Activated naive CD4-positive, alpha-beta T cell treated with anti-CD3 and anti-CD28 coated beads, Interleukin-2, amount 50 U/mL, for 24 hours (primary cell): Measurements from ENCODE around the gene RGL1.
A peak's percentile ranks its signal among the peaks of the same experiment; 100 is the strongest.

Source experiments
- H3K27ac Mint-ChIP-seq: one replicate; pipeline ENCODE4 v1.8.0; 2021; ENCODE audit warnings: mild to moderate bottlenecking, mixed read lengths
- H3K27me3 Mint-ChIP-seq: one replicate; pipeline ENCODE4 v1.8.0; 2021; ENCODE audit warnings: mixed read lengths
- H3K36me3 Mint-ChIP-seq: one replicate; pipeline ENCODE4 v1.8.0; 2021; ENCODE audit warnings: mixed read lengths
- H3K4me1 Mint-ChIP-seq: one replicate; pipeline ENCODE4 v1.8.0; 2021; ENCODE audit warnings: mixed read lengths
- H3K4me3 Mint-ChIP-seq: one replicate; pipeline ENCODE4 v1.8.0; 2021; ENCODE audit warnings: mild to moderate bottlenecking, mixed read lengths
- H3K9me3 Mint-ChIP-seq: one replicate; pipeline ENCODE4 v1.8.0; 2021; ENCODE audit warnings: mixed read lengths

The RGL1 gene

DNA sequence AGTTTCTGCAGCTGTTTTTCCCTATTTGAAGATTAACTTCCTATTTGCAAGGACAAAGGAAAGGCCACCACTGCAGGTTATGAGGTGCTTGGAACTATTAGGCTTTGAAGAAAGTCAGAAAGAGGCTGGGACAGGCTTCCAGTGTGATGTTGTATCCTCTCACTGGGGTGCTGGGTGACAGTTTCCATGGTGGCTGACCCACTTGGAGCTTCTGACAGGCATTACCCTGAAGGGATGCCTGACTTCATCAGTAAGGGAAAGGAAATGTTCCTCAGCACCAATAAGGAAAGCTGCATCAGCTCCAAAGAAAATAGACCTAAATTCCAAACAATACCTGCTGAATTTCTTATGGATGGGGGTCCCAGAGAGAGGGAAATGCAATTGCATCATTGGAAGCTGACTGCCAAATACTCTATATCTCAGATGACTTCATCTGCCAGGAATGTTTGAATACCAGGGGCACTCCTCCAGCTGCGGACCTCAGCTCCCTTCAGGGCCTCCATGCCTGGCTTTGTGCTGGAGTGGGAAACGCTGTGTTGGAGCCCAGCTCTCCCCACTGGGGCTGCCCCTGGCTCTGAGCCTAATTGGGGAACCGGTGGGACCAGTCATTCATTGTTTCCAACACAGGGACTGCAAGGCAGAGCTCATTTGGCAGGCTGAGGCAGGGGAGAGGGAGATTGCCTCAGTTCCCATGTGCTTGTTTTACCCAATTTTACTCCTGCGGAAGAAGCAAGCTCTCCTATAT lies 76.6 kb downstream of the RGL1 start:
- H3K36me3 Mint-ChIP-seq = peaks cover 2% of the 10 kb centered on the region
- no peaks in the 10 kb centered on the region for H3K9me3 Mint-ChIP-seq
- peaks cover under 1% of the 10 kb centered on the region for H3K4me1 Mint-ChIP-seq
- no peaks in the 10 kb centered on the region for H3K27me3 Mint-ChIP-seq
- no peak overlapping the region for H3K27ac Mint-ChIP-seq
- H3K4me3 Mint-ChIP-seq = no peak overlapping the region

DNA sequence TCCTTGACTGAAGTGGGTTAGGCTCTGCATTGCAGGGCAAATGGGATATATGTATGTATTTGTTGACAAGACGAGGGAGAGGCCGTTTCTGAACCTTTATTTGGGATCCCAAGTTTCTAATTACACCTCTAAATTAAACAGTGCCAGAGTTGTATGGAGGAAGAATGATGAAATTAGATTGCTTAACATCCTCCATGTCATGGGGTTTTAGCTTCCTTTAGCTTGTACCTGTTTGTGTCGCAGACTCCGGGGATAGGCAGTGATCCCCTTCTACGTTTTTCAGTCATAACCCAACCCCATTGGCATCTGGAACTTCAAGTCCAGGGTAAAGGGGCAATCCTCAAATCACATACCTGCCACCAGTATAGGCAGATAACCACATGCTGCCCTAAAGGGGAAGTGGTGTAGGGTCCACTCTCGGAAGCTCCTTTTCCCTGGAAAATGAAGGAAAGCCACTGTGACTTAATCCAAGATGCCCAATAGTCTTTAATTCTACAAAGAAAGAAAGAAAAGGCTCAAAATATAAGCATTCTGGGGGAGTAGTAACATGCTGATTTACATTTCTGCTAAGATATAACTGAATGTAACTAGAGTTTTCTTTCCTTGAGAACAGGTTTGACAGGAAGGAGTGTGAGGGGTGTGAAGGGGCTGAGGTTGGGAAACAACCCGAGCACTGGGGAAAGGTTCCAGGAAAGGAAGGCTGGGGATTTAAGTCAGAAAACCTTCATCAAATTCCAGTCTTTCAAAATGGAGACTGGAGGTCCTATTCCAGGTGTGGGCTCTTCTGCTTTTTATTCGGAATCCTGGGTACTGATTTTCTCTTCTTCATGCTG lies 77.6 kb downstream of the RGL1 start:
- Mint-ChIP-seq H3K36me3 (peaks cover 2% of the 10 kb centered on the region), H3K27me3 (no peaks in the 10 kb centered on the region), H3K9me3 (no peaks in the 10 kb centered on the region), H3K4me1 (peaks cover 11% of the 10 kb centered on the region), H3K4me3 (no peak overlapping the region), H3K27ac (no peak overlapping the region)

DNA sequence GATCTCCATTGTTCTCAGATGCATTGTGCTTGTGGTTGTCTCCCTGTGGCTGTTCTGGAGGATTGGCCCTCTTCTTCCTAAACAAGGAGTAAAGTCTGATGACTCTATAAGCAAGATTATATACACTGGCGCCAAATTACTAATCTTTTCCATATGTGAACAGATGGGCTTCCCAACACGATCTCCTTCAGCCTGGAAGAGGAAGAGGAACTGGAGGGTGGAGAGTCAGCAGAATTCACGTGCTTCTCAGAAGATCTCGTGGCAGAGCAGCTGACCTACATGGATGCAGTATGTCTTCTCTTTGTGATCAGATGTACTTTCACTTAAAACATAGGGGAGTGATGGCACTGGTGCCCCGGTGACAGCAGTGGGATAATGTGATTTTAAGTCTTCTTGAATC lies 78.7 kb downstream of the RGL1 start:
- no peaks in the 10 kb centered on the region for H3K9me3 Mint-ChIP-seq
- H3K4me1 Mint-ChIP-seq = peaks cover 22% of the 10 kb centered on the region
- no peak overlapping the region for H3K27ac Mint-ChIP-seq

DNA sequence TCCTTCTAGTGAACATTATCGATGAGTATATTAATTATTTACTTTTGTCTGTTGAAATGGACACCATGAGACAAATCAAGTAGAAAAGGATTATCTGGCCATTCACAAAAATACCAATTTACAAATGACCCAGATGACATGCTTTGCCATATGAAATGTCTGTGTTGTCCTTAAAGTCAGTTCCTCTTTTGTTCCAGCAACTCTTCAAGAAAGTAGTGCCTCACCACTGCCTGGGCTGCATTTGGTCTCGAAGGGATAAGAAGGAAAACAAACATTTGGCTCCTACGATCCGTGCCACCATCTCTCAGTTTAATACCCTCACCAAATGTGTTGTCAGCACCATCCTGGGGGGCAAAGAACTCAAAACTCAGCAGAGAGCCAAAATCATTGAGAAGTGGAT lies 79.6 kb downstream of the RGL1 start:
- H3K27me3 Mint-ChIP-seq = no peaks in the 10 kb centered on the region
- no peak overlapping the region for H3K4me3 Mint-ChIP-seq
- H3K27ac Mint-ChIP-seq = no peak overlapping the region
- peaks cover 31% of the 10 kb centered on the region for H3K4me1 Mint-ChIP-seq
- no peaks in the 10 kb centered on the region for H3K9me3 Mint-ChIP-seq
- peaks cover 2% of the 10 kb centered on the region for H3K36me3 Mint-ChIP-seq

More for the DNA sequence above, 78.7 kb downstream of the RGL1 start:
- H3K36me3 Mint-ChIP-seq = peaks cover 2% of the 10 kb centered on the region
- H3K4me3 Mint-ChIP-seq = no peak overlapping the region
- H3K27me3 Mint-ChIP-seq = no peaks in the 10 kb centered on the region

DNA sequence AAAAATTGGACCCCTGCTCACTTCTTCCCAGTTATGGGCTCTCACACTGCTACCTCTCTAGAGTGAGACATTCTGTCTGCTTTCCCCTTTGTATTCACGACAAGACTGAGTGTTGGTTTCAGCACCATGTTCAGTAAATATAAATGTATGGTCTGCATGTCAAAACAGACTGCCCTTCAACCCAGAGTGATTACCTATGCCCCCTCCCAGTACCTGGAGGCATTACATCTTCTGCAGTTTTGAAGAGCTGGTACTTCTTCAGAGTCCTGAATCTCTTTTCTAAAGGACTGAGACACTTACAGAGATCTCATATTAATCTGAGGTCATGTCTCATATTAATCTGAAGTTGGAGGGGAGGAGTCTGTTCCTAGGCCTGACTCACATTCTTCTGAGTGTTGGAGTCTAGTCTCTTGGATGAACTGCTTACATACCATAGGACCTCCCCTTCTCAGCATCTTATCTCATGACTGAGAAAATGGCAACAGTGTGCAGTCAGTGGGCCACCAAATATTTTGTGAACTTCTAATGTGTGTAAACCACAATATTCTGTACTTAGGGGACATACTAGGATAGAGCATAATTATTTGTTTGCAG lies 80.3 kb downstream of the RGL1 start:
- Mint-ChIP-seq H3K36me3 (peaks cover 2% of the 10 kb centered on the region), H3K27ac (no peak overlapping the region)

DNA sequence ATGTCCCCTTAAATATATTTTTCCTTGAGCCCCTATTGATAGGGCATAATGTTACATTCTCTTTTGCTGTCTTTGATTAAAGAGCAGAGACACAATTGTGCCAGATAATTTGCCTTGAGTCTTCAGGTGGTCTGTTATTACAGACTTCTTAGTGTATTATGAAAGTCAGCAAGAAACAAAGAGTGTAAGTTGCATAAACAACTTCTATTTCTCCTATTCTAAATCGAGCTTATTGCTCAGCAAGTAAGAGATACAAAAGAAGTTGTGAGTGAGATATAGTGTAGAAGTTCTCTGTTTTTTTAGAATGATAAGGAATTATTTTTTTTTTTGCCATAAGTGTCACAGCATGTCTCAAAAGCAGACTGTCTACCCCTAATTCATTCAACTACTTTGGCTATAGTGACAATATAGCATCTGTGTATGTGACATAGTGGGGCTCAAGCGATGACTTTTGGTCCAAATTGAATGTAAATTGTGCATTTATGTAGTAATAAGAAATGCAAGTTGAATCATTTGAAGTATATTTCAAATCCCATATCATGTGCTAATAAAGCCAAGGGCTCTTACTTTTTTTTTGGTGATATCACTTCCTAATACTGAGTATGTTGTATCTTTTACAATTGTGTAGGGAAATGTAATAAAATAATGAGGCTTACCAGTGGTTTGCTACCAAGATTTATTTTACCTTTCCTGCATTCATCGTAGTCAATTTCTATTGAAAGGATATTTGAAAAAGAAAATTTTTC lies 81.3 kb downstream of the RGL1 start:
- Mint-ChIP-seq H3K36me3 (peaks cover 2% of the 10 kb centered on the region), H3K27ac (no peak overlapping the region), H3K9me3 (no peaks in the 10 kb centered on the region)

More for the DNA sequence above, 80.3 kb downstream of the RGL1 start:
- Mint-ChIP-seq H3K4me3 (no peak overlapping the region), H3K9me3 (no peaks in the 10 kb centered on the region), H3K27me3 (no peaks in the 10 kb centered on the region), H3K4me1 (peaks cover 38% of the 10 kb centered on the region)

DNA sequence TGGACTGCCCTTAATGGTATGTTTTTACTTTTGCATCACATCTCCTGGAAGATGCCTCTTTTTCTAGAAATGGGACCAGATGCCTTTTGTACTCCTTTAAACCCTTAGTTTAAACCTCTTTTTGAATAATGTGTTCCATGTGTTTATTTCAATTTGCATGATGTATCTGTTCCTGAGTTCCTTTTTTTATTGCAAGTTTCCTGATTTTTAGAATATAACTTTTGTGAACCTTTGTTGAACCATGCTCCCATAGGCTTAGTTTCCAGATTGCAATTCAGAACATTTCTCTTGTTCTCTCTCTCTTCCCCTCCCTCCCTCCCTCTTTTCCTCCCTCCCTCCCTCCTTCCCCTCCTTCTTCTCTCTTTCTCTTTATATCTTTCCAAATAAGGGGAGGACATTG lies 81.9 kb downstream of the RGL1 start:
- Mint-ChIP-seq H3K27me3 (no peaks in the 10 kb centered on the region), H3K27ac (no peak overlapping the region), H3K4me3 (no peak overlapping the region), H3K36me3 (peaks cover 2% of the 10 kb centered on the region), H3K9me3 (no peaks in the 10 kb centered on the region), H3K4me1 (peaks cover 42% of the 10 kb centered on the region)

More for the DNA sequence above, 81.3 kb downstream of the RGL1 start:
- H3K4me3 Mint-ChIP-seq = no peak overlapping the region
- H3K4me1 Mint-ChIP-seq = peaks cover 42% of the 10 kb centered on the region
- H3K27me3 Mint-ChIP-seq = no peaks in the 10 kb centered on the region

DNA sequence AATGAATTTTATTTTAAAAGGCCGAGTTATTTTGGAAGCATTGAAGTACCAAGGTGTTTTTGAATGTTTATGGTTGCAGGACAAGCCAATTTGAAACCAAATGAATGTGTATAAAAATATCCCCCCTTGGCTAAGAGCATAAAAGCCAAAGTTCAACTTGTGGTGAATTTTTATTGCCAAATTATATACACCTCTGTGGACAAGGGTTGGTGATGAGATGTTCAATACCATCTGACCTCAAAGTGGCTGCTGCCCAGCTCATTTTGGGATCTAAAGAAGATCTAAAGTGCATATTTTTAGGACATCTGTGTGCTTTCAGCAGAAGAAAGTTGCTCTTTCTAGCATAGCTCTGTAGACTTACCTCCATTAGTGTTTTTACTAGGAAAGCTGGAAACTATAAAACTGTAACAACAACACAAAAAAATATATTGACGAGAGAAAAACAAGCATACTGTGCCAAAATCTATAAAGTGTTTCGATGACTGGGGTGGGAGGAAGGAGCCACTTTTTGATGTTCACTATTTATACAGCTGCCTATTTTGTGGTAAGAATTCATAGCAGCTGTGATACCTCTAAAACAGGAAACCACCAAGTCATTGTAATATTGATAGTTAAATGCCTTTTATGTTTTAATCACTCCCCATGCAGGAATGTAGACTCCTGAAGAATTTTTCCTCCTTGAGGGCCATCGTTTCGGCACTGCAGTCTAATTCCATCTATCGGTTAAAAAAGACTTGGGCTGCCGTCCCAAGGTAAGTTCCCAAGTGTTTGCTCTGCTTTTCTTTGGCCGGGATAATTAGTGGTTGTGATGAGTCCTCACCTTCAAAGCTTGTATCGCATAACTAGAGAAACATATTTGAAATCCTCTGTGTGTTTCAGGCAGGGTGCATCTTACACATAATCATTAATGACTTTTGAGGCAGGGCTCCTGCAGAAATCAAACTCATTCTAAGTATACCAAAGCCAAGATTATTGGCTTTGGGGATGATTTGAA lies 83.2 kb downstream of the RGL1 start:
- no peaks in the 10 kb centered on the region for H3K27me3 Mint-ChIP-seq
- no peaks in the 10 kb centered on the region for H3K9me3 Mint-ChIP-seq
- peaks cover 2% of the 10 kb centered on the region for H3K36me3 Mint-ChIP-seq
- H3K4me3 Mint-ChIP-seq = peak overlapping the region; percentile 71
- peaks cover 42% of the 10 kb centered on the region for H3K4me1 Mint-ChIP-seq
- H3K27ac Mint-ChIP-seq = peak overlapping the region; percentile 80

DNA sequence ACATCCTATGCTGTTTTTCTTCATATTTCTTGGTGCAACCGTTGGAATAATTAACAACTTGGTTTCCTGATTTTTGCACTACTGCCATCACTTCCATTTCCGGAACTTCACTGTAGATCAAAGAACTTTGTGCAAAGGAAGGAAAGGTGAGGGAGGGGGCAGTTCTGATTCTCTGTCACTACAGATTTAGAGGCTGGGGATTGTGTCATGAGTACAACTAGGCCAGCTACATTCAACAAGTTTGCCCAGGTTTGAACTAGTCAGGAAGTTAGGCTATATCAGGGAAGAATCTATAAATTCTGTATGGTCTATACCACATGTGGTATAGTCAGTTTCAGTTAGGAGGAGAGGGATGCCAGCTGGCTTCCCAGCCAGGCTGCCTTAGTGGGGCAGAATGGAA lies 84.2 kb downstream of the RGL1 start:
- Mint-ChIP-seq H3K9me3 (no peaks in the 10 kb centered on the region), H3K27me3 (no peaks in the 10 kb centered on the region), H3K4me1 (peaks cover 42% of the 10 kb centered on the region), H3K27ac (peak overlapping the region; percentile 76), H3K36me3 (peaks cover 2% of the 10 kb centered on the region), H3K4me3 (peak overlapping the region; percentile 42)

DNA sequence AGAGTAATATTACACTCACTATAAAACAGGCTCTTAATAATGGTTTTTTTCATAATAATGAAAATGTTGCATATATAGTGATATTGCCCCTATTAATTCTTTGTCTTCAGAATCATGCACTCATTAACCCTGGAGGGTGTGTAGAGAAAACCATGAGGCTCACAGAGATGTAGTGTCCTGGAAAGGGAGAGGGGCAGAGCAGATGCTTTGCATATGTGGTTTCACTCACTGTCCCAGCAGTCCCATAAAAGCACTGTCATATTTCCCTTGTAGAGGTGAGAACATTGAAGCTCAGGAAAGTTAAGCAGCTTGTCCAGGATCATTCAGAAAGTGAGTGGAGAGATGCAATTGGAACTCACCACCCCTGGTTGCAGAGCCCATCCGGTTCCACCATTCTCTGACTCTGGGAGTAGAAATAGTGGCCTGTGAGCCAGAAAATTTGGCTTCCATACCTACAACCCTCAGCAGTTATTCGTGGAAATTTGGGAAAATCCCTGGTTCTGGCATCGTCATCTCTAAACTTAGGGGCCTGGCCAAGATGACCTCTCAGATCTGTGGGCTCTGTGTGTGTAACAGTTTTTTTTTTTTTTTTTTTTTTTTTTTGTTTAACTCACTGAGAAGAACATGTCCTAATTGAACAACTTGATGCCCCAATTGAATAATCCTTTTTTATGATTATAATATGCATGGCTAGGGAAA lies 86.4 kb downstream of the RGL1 start:
- Mint-ChIP-seq H3K27me3 (no peaks in the 10 kb centered on the region), H3K36me3 (peaks cover 10% of the 10 kb centered on the region), H3K4me3 (no peak overlapping the region), H3K27ac (no peak overlapping the region), H3K9me3 (no peaks in the 10 kb centered on the region), H3K4me1 (peaks cover 42% of the 10 kb centered on the region)

DNA sequence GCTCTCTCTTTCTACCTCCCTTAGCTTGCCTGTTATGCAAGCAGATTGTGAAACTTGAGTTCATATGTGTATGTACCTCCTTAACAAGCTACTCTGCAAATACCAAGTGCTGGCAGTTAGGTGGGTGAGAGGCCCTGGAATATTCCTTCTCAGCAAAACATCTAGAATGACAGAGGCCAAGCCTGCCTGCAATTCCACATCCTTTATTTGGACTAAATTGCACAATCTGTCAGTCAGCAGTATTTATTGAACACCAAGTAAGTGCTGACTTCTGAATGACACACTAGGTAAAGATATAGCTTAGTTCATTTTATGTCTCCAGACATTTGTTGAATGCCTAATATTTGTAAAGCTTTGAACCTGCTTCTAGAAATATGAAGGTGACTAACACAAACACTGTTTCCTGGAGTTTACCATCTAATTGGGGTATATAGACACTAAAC lies 87.5 kb downstream of the RGL1 start:
- H3K27ac Mint-ChIP-seq = no peak overlapping the region
- H3K36me3 Mint-ChIP-seq = peaks cover 12% of the 10 kb centered on the region
- no peaks in the 10 kb centered on the region for H3K27me3 Mint-ChIP-seq
- H3K4me1 Mint-ChIP-seq = peaks cover 40% of the 10 kb centered on the region
- no peaks in the 10 kb centered on the region for H3K9me3 Mint-ChIP-seq
- no peak overlapping the region for H3K4me3 Mint-ChIP-seq

DNA sequence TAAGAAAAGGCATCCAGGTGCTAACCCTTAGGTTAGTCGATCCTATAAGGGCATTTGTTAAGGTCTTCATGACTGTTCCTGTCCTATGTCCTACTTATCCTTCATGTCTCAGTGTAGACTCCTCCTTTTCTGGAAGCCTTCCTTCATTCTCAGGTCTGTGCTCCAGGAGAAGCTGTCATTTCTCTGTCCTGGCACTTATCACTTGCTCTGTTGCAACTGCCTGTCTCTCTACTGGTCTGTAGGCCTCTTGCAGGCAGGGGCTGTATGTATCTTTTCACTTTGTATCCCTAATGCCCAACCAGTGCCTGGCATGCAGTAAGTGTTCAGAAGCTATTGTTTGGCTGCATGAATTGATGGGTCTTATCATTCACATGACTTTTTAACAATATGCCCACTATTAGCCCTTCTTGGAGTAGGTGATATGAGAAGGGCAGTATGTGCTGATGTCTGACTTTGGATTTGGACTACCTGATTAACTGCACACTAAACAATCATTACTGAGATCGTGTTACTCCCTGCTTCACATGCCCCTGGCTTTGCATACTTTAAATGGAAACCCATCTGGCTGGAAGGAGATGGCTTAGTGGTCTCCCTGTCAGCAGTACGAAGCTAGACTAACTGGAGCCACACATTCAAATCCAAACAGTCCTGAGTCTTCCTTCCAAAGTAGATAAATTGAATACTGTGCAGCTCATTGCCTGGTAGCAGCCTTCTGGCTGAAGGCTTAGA lies 88.8 kb downstream of the RGL1 start:
- Mint-ChIP-seq H3K36me3 (peaks cover 14% of the 10 kb centered on the region), H3K4me1 (peaks cover 29% of the 10 kb centered on the region), H3K27me3 (no peaks in the 10 kb centered on the region)

DNA sequence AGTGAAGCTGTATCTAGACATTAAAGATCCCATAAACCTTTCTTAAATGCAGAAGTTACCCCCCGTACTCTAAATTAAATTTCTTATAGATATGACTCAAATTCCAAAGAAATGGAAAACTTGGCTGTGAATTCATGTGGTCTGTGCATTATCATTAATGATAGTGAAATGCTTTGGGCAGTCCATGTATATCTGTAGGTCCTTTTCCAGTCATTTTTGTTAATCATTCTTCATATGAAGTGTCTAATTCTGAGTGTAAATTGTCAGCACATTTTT lies 89.3 kb downstream of the RGL1 start:
- Mint-ChIP-seq H3K9me3 (no peaks in the 10 kb centered on the region), H3K36me3 (peaks cover 14% of the 10 kb centered on the region), H3K4me1 (peaks cover 24% of the 10 kb centered on the region), H3K27me3 (no peaks in the 10 kb centered on the region), H3K4me3 (no peak overlapping the region), H3K27ac (no peak overlapping the region)

More for the DNA sequence above, 88.8 kb downstream of the RGL1 start:
- Mint-ChIP-seq H3K27ac (no peak overlapping the region), H3K4me3 (no peak overlapping the region), H3K9me3 (no peaks in the 10 kb centered on the region)
